ENCODE data around the gene EYS. TPM values are rescaled to one million over a fixed set of nuclear protein-coding genes. Genes with fewer than 3 reads are reported as not detected.
A peak's percentile ranks its signal among the peaks of the same experiment; 100 is the strongest.

The EYS gene
- polyA plus RNA-seq, 2 of the 4 experiments (the other 2 are of a cell fraction), result 0.03 to 0.06 TPM

DNA sequence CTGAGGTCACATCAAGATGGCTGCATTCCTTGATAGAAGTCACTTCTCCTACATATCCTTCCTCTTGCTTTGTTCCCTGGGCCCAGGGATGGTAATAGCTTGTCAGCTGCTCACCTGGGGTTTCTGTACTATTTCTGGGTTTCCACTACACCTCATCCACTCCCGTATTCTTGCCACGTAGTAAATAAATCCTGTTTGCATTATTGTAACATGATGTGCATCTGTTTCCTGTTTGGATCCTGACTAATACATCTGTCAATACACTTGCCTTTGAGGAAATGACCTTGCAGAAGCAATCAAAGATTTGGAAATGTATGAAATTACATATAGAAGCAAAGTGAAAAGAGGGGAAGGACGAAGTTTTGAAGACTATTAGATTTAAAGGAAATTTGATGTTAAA, 1452.5 kb downstream of the EYS start:
- no peak for DNase-seq (ENCODE audit: low read depth in 1 of 2, low spot score in 1 of 2)
- Histone ChIP-seq H3K27ac (no peak overlapping the region), H3K4me2 (no peak overlapping the region), H3K4me1 (no peaks in the 10 kb centered on the region; the same call in 2 of the 3 replicates), H3K9me3 (no peaks in the 10 kb centered on the region), H3K4me3 (no peak overlapping the region)
- ATAC-seq, result no peak
- ChIA-PET POLR2A (no interaction called here), CTCF (no interaction called here)
- WGBS (ENCODE audit: missing lambda C conversion rate), result 8% methylated on average over 3 of the region's 3 CpGs
- no peak for FAIRE-seq
- no peak for TF ChIP-seq JUN (IDR thresholded peaks at IDR 0.05)
- TF ChIP-seq BHLHE40 (IDR thresholded peaks at IDR 0.05; ENCODE audit: low read depth, low read length), result no peak

- TF ChIP-seq PHF8 (IDR thresholded peaks at IDR 0.05; ENCODE audit: borderline replicate concordance, low read depth) (no peak), EP300 (IDR thresholded peaks at IDR 0.05) (no peak), RAD21 (conservative IDR thresholded peaks at IDR 0.05 in 1 of 2, IDR thresholded peaks at IDR 0.05 in 1 of 2) (no peak)
- FAIRE-seq, result no peak
- no peak for DNase-seq (ENCODE audit: low read depth in 1 of 2, low spot score in 1 of 2)
- 76% methylated on average over 2 of the region's 2 CpGs for WGBS (ENCODE audit: missing lambda C conversion rate)
- POLR2A ChIA-PET, result no interaction called here
- CTCF ChIA-PET, result no interaction called here
- no peak for ATAC-seq
- H3K4me3 ChIP-seq, result no peak overlapping the region
- H3K27ac ChIP-seq, result no peak overlapping the region
- no peak overlapping the region for H3K4me2 ChIP-seq
- H3K4me1 ChIP-seq, result no peaks in the 10 kb centered on the region; the same call in 2 of the 3 replicates
- no peaks in the 10 kb centered on the region for H3K9me3 ChIP-seq
Observed at GRCh38 chr6:64252256-64252655, 1454.8 kb downstream of the EYS start.

- DNase-seq (ENCODE audit: low read depth in 1 of 2, low spot score in 1 of 2) (peak in 1 of 2 experiments; percentile 1), ATAC-seq (no peak), FAIRE-seq (no peak)
- Histone ChIP-seq H3K4me1 (no peaks in the 10 kb centered on the region; the same call in 2 of the 3 replicates), H3K9me3 (no peaks in the 10 kb centered on the region), H3K27ac (no peak overlapping the region), H3K4me2 (no peak overlapping the region), H3K4me3 (no peak overlapping the region)
- ChIA-PET POLR2A (no interaction called here), CTCF (interaction anchor here (0.8 kb wide), 1 partner anchor 64 kb away, joined by 3 read pairs; no protein-coding TSS in a partner anchor)
- 50% methylated on average over 3 of the region's 3 CpGs for WGBS (ENCODE audit: missing lambda C conversion rate)
- no peak for TF ChIP-seq PHF8 (IDR thresholded peaks at IDR 0.05; ENCODE audit: borderline replicate concordance, low read depth)
- no peak for TF ChIP-seq FOXS1 (CRISPR knock-in tag; IDR thresholded peaks at IDR 0.05)
- TF ChIP-seq, protein P1, sequence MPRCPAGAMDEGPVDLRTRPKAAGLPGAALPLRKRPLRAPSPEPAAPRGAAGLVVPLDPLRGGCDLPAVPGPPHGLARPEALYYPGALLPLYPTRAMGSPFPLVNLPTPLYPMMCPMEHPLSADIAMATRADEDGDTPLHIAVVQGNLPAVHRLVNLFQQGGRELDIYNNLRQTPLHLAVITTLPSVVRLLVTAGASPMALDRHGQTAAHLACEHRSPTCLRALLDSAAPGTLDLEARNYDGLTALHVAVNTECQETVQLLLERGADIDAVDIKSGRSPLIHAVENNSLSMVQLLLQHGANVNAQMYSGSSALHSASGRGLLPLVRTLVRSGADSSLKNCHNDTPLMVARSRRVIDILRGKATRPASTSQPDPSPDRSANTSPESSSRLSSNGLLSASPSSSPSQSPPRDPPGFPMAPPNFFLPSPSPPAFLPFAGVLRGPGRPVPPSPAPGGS (IDR thresholded peaks at IDR 0.05), result no peak
- TF ChIP-seq, protein P2, sequence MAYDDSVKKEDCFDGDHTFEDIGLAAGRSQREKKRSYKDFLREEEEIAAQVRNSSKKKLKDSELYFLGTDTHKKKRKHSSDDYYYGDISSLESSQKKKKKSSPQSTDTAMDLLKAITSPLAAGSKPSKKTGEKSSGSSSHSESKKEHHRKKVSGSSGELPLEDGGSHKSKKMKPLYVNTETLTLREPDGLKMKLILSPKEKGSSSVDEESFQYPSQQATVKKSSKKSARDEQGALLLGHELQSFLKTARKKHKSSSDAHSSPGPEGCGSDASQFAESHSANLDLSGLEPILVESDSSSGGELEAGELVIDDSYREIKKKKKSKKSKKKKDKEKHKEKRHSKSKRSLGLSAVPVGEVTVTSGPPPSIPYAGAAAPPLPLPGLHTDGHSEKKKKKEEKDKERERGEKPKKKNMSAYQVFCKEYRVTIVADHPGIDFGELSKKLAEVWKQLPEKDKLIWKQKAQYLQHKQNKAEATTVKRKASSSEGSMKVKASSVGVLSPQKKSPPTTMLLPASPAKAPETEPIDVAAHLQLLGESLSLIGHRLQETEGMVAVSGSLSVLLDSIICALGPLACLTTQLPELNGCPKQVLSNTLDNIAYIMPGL (CRISPR knock-in tag; IDR thresholded peaks at IDR 0.05; ENCODE audit: borderline replicate concordance), result no peak
- no peak for TF ChIP-seq NPAS2 (CRISPR knock-in tag; IDR thresholded peaks at IDR 0.05; ENCODE audit: borderline replicate concordance)
- no peak for TF ChIP-seq ZSCAN20 (CRISPR knock-in tag; IDR thresholded peaks at IDR 0.05)
Observed at GRCh38 chr6:64250126-64250525, 1456.9 kb downstream of the EYS start.

- H3K4me1 ChIP-seq, result no peaks in the 10 kb centered on the region; the same call in 2 of the 3 replicates
- no peaks in the 10 kb centered on the region for H3K9me3 ChIP-seq
- no peak overlapping the region for H3K27ac ChIP-seq
- H3K4me2 ChIP-seq, result peak overlapping the region; percentile 19; the same call in 1 of the 3 replicates
- ChIA-PET POLR2A (no interaction called here), CTCF (no interaction called here)
- ATAC-seq (peak; percentile 54 to 68; a peak in 3 of 6 replicates), FAIRE-seq (no peak), DNase-seq (ENCODE audit: low read depth in 1 of 2, low spot score in 1 of 2) (peak in 1 of 2 experiments; percentile 11)
- no peak overlapping the region for H3K4me3 ChIP-seq
- 12% methylated on average over 1 of the region's 1 CpG for WGBS (ENCODE audit: missing lambda C conversion rate)
- no peak for TF ChIP-seq ZNF302 (CRISPR knock-in tag; IDR thresholded peaks at IDR 0.05)
- no peak for TF ChIP-seq KDM5A (IDR thresholded peaks at IDR 0.05)
- no peak for TF ChIP-seq JUNB (IDR thresholded peaks at IDR 0.05)
- TF ChIP-seq RAD21 (conservative IDR thresholded peaks at IDR 0.05 in 1 of 2, IDR thresholded peaks at IDR 0.05 in 1 of 2), result no peak
- no peak for TF ChIP-seq MAZ (IDR thresholded peaks at IDR 0.05; ENCODE audit: borderline replicate concordance, low read depth, low read length)
- no peak for TF ChIP-seq PBX3 (IDR thresholded peaks at IDR 0.05)
- TF ChIP-seq, protein P3, sequence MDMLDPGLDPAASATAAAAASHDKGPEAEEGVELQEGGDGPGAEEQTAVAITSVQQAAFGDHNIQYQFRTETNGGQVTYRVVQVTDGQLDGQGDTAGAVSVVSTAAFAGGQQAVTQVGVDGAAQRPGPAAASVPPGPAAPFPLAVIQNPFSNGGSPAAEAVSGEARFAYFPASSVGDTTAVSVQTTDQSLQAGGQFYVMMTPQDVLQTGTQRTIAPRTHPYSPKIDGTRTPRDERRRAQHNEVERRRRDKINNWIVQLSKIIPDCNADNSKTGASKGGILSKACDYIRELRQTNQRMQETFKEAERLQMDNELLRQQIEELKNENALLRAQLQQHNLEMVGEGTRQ (IDR thresholded peaks at IDR 0.05), result no peak
- no peak for TF ChIP-seq BHLHE40 (IDR thresholded peaks at IDR 0.05; ENCODE audit: low read depth, low read length)
- TF ChIP-seq, protein P2 (CRISPR knock-in tag; IDR thresholded peaks at IDR 0.05; ENCODE audit: borderline replicate concordance), result no peak
- no peak for TF ChIP-seq REST (IDR thresholded peaks at IDR 0.05)
- no peak for TF ChIP-seq FOXS1 (CRISPR knock-in tag; IDR thresholded peaks at IDR 0.05)
- no peak for TF ChIP-seq HOXA7 (CRISPR knock-in tag; IDR thresholded peaks at IDR 0.05)
Observed at GRCh38 chr6:64249115-64249514, 1457.9 kb downstream of the EYS start.

Data from A549 (cell line).